Stimulated activated CD4-positive, alpha-beta T cell treated with anti-CD3 and anti-CD28 coated beads, Interleukin-4, amount 100 ng/mL, for 48 hours (primary cell): Measurements from ENCODE around the gene TRPV2.

Experiments used
- DNase-seq, 2 donors: peaks; one replicate each; pipeline ENCODE4 v3.0.0-alpha.2; 2020; ENCODE audit warnings: low read depth in 2 of 2

TRPV2 gene

DNA sequence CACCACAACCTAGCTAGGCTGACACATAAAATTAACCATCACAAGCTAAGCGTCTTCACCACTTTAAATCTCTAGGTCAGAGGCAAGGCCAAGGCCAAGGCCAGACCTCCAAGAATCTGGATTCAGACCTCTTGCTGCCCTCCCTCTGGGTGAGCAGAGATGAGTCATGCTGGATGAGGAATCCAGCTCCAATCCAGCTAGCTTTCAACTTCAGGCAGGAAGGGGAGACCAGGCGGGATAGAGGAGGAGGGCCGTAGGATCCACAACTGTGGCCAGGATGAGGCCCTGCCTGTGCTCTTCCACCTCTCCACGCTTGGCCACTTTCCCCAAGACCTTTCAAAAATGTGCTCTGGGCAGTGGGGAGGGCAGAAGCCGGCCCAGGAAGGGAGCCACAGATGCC lies 61.9 kb downstream of the TRPV2 start:
- no peak for DNase-seq

DNA sequence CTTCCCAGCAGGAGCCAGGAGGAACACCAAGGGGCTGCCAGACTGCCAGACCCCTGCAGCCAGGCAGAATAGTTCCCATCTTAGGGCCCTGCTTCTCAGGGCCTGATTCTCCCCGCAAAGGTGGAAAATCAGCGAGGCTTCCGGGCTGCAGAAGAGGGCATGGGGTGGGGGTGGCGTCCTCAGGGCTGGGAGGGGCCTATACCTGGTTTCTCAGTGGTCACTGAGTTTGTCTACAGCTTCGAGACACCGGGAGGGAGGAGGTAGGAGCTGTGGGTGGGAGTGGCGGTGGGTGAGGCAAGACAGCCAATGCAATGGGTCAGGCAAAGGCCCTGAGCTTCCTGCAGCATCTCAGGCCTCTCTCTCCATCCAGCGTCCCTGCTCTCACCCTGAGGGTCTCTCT lies 62.3 kb downstream of the TRPV2 start:
- DNase-seq: no peak

DNA sequence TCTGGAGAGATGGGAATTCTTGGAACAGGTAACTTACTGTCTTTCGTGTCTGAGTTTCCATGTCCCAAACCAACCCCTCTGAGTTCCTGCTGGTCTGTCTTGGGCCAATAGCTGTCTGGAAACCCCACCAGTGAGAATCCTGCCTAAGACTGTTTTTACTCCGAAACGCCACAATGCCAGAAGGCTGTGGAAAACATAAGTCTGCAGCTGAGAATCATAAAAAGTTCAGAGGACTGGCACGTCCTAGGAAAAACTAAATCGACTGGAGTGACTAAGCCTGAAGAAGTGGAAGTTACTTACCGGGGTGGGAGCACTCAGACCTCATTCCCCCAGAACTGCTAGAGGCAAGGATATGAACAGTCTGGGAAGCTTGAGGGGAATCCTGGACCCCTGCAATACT lies 63.3 kb downstream of the TRPV2 start:
- DNase-seq: no peak

DNA sequence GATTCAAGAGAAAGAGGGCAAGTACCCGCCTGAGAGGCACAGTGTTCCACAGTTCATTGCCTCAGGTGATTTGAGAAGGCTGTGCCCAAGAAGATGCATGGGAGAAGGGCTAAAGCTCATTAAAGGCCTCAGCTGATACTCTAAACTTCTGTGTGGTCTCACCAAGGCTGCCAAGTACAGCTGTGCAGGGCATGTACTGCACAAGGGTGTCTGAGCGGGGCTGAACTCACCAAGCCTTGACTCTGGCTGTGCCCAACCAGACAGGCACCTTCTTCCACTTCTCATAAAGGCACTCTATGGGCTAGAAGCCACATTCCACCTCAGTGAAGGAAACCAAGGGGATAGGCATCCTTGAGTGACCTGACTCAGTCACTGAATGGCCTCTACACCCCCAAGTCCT lies 63.9 kb downstream of the TRPV2 start:
- DNase-seq: no peak

DNA sequence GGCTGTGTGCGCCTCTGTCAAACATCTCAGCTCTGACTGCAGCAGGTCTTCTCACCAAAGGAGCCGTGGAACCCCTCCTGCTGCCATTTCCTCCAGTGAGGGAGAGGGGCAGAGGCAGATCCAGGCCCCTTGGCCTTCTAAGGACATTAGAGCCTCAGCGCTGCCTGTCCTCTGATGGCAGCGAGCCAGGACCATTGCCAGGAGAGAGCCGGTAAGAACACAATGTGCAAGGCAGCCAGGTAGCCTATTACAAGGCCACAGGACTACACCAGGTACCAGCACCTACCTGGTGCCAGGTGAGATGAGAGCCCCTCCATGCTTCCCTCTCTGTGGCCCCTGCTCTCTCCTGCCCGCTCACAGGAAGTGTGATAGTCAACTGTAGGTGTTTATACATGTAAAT lies 65.6 kb downstream of the TRPV2 start:
- DNase-seq: no peak

- DNase-seq: no peak
These were observed 66.9 kb downstream of the TRPV2 start for GRCh38 chr17:16482253-16482652.

- DNase-seq: no peak
These were observed 67.8 kb downstream of the TRPV2 start for GRCh38 chr17:16483021-16483645.

GRCh38 chr17:16484445-16485175 lies 69.2 kb downstream of the TRPV2 start:
- no peak for DNase-seq
